Type B pancreatic cell (in vitro differentiated cells): ENCODE measurements around the gene DAB2IP. TPM values are rescaled to one million over a fixed set of nuclear protein-coding genes. Genes with fewer than 3 reads are reported as not detected.

Experiments used
- DNase-seq: peaks from one replicate; pipeline ENCODE4 v3.0.0; 2021; ENCODE audit warnings: mixed read lengths; ENCODE audit not compliant: unreplicated experiment; ENCODE audit errors: extremely low spot score
- H3K27ac Mint-ChIP-seq: 2 replicates; pipeline ENCODE4 v1.8.0; 2021; ENCODE audit warnings: mild to moderate bottlenecking, mixed read lengths
- H3K27me3 Mint-ChIP-seq: 2 replicates; pipeline ENCODE4 v1.8.0; 2021; ENCODE audit warnings: mixed read lengths
- H3K36me3 Mint-ChIP-seq: 2 replicates; pipeline ENCODE4 v1.8.0; 2021; ENCODE audit warnings: mixed read lengths
- H3K4me1 Mint-ChIP-seq: one replicate; pipeline ENCODE4 v1.8.0; 2021; ENCODE audit warnings: mixed read lengths; ENCODE audit not compliant: unreplicated experiment
- H3K4me3 Mint-ChIP-seq: 2 replicates; pipeline ENCODE4 v1.8.0; 2021; ENCODE audit warnings: mild to moderate bottlenecking, mixed read lengths
- H3K9me3 Mint-ChIP-seq: 2 replicates; pipeline ENCODE4 v1.8.0; 2021; ENCODE audit warnings: mixed read lengths
- CTCF ChIP-seq: fragments of 200-600 bp; sonication (generic); conservative IDR thresholded peaks from 2 replicates; pipeline ENCODE4 v1.5.0; 2021; ENCODE audit warnings: antibody characterized with exemption, mild to moderate bottlenecking
- total RNA-seq: library from RNA; stranded (reverse); gene quantifications from 2 replicates; pipeline ENCODE4 v1.2.1, GENCODE V29; 2021; ENCODE audit warnings: low replicate concordance

Gene DAB2IP
- total RNA-seq, 1 donor from 2014 or later: 57.2 TPM

GRCh38 chr9:121709798-121710197 lies 58.4 kb downstream of the DAB2IP start:
- Mint-ChIP-seq H3K36me3 (peaks cover 10% of the 10 kb centered on the region), H3K4me1 (peaks cover 40% of the 10 kb centered on the region)
- TF ChIP-seq CTCF: no peak

GRCh38 chr9:121711281-121711680 lies 59.8 kb downstream of the DAB2IP start:
- no peaks in the 10 kb centered on the region for H3K9me3 Mint-ChIP-seq
- peaks cover 31% of the 10 kb centered on the region for H3K4me1 Mint-ChIP-seq
- DNase-seq: no peak
- H3K4me3 Mint-ChIP-seq: no peak overlapping the region
- H3K27me3 Mint-ChIP-seq: no peaks in the 10 kb centered on the region
- H3K27ac Mint-ChIP-seq: no peak overlapping the region
- H3K36me3 Mint-ChIP-seq: peaks cover 10% of the 10 kb centered on the region
- TF ChIP-seq CTCF: no peak

More at GRCh38 chr9:121709798-121710197, 58.4 kb downstream of the DAB2IP start:
- DNase-seq: no peak
- H3K9me3 Mint-ChIP-seq: no peaks in the 10 kb centered on the region
- no peaks in the 10 kb centered on the region for H3K27me3 Mint-ChIP-seq
- H3K27ac Mint-ChIP-seq: no peak overlapping the region
- H3K4me3 Mint-ChIP-seq: no peak overlapping the region

GRCh38 chr9:121711797-121712196 lies 60.4 kb downstream of the DAB2IP start:
- H3K27me3 Mint-ChIP-seq: no peaks in the 10 kb centered on the region
- H3K36me3 Mint-ChIP-seq: peaks cover 10% of the 10 kb centered on the region
- no peak overlapping the region for H3K27ac Mint-ChIP-seq
- H3K4me1 Mint-ChIP-seq: peaks cover 31% of the 10 kb centered on the region
- H3K9me3 Mint-ChIP-seq: no peaks in the 10 kb centered on the region
- TF ChIP-seq CTCF: no peak
- H3K4me3 Mint-ChIP-seq: no peak overlapping the region
- no peak for DNase-seq

GRCh38 chr9:121713400-121714070 lies 62.1 kb downstream of the DAB2IP start:
- no peak for TF ChIP-seq CTCF
- H3K27me3 Mint-ChIP-seq: no peaks in the 10 kb centered on the region
- no peak for DNase-seq
- H3K4me3 Mint-ChIP-seq: no peak overlapping the region
- H3K9me3 Mint-ChIP-seq: no peaks in the 10 kb centered on the region
- peaks cover 10% of the 10 kb centered on the region for H3K36me3 Mint-ChIP-seq
- no peak overlapping the region for H3K27ac Mint-ChIP-seq
- H3K4me1 Mint-ChIP-seq: peaks cover 32% of the 10 kb centered on the region

GRCh38 chr9:121714075-121714705 lies 62.8 kb downstream of the DAB2IP start:
- Mint-ChIP-seq H3K27me3 (no peaks in the 10 kb centered on the region), H3K9me3 (no peaks in the 10 kb centered on the region), H3K27ac (no peak overlapping the region), H3K36me3 (peaks cover 10% of the 10 kb centered on the region), H3K4me1 (peaks cover 36% of the 10 kb centered on the region), H3K4me3 (no peak overlapping the region)
- no peak for DNase-seq
- TF ChIP-seq CTCF: no peak
